Left lung (tissue), 10 donors: ENCODE measurements around the gene GYG1. TPM values are rescaled to one million over a fixed set of nuclear protein-coding genes. Genes with fewer than 3 reads are reported as not detected.

Experiments used
- ATAC-seq: fragments of 200-7000 bp; cut with Tn5 transposase; one replicate; pipeline ENCODE4 v1.9.1; 2020; ENCODE audit warnings: moderate library complexity
- DNase-seq, 4 donors: peaks; one replicate each; pipeline ENCODE4 v3.0.0-alpha.2; 2013 to 2020
- H3K27ac ChIP-seq, 2 donors: fragments of 200-600 bp; sonication (generic) in 1 of 2; one replicate each; pipeline versions ENCODE4 v1.5.0 to v1.8.0; 2020 to 2021
- H3K27me3 ChIP-seq, 2 donors: fragments of 200-600 bp; sonication (generic) in 1 of 2; one replicate each; pipeline versions ENCODE4 v1.5.0 to v1.8.0; 2020 to 2021
- H3K36me3 ChIP-seq, 2 donors: fragments of 200-600 bp; sonication (generic) in 1 of 2; one replicate each; pipeline versions ENCODE4 v1.5.0 to v1.8.0; 2020 to 2021
- H3K4me1 ChIP-seq, 2 donors: fragments of 200-600 bp; one replicate each; pipeline ENCODE4 v1.8.0; 2021
- H3K4me3 ChIP-seq, 2 donors: fragments of 200-600 bp; sonication (generic) in 1 of 2; one replicate each; pipeline versions ENCODE4 v1.5.0 to v1.8.0; 2020 to 2021; ENCODE audit warnings: mild to moderate bottlenecking in 1 of 2
- H3K9me3 ChIP-seq, 2 donors: fragments of 200-600 bp; sonication (generic) in 1 of 2; one replicate each; pipeline versions ENCODE4 v1.5.0 to v1.8.0; 2020 to 2021
- intact Hi-C, 2 donors: fragments of 100-400 bp; cut with DNase I; formaldehyde crosslinking; loops; one replicate each; pipeline versions ENCODE4 v1.11.2 to v1.14.2; 2022
- polyA plus RNA-seq, 6 donors: library from polyadenylated mRNA; unstranded; fragments of 120-200 nt; gene quantifications; one replicate each; pipeline ENCODE4 v1.2.1, GENCODE V29; 2013; ENCODE audit not compliant: insufficient read length in 6 of 6
- total RNA-seq, 2 donors: library from RNA; stranded (reverse); fragmentation: NEBNext Ultra II Directional; extraction: Animal tissue kit (Norgen Biotek cat#: 25700); gene quantifications; one replicate each; pipeline ENCODE4 v1.2.1, GENCODE V29; 2021
- TF ChIP-seq, protein P1 (sequence below), 2 donors: fragments of 200-600 bp; sonication (generic) in 1 of 2; IDR thresholded peaks; one replicate each; pipeline versions ENCODE4 v1.5.0 to v1.8.0; 2021; ENCODE audit warnings: antibody characterized with exemption in 2 of 2
- donor health status: DM: no; HTN: yes; CAD: no.
- donor health status: DM: no; HTN: no; CAD: no.

GYG1 gene
- total and polyA plus RNA-seq, 8 donors = 43.9 to 202 (median 163) TPM

DNA sequence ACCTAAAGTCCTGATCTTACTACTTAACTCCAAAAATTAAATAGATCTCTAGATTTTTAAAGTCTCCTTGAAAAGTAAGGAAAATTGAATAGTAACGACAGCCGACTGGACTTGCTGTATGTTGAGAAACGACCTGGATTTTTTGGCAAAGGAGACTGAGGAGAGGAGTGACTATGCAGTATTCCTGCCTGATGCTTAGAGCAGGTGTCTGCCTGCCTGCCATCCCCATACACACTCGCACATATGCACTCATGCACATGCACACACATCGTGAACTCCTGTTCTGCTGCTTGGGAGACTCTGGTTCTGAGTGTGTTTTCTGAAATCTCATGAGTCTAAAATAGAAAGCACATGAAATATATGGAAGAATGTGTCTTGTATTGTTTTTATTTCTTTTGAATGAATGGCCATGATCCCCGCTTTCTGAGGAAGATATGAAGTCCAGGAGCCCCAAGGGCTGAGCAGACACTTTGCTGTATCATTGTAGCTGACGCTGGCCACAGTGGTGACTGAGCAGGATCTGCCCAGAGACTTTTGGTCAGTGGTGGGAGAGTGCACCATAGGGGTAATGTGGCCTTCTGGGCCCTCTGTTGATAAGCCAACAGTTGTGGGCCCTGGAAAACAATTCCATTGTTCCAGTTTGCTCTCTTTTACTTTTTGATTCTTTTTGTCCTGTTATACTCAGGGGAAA lies 16.4 kb downstream of the GYG1 start:
- Histone ChIP-seq H3K4me1 (peaks cover 0 to 10% of the 10 kb centered on the region in 2 donors), H3K36me3 (peaks cover 0 to 90% of the 10 kb centered on the region in 2 donors), H3K27ac (no peak overlapping the region), H3K9me3 (no peaks in the 10 kb centered on the region), H3K27me3 (no peaks in the 10 kb centered on the region), H3K4me3 (no peak overlapping the region)
- TF ChIP-seq, protein P1, sequence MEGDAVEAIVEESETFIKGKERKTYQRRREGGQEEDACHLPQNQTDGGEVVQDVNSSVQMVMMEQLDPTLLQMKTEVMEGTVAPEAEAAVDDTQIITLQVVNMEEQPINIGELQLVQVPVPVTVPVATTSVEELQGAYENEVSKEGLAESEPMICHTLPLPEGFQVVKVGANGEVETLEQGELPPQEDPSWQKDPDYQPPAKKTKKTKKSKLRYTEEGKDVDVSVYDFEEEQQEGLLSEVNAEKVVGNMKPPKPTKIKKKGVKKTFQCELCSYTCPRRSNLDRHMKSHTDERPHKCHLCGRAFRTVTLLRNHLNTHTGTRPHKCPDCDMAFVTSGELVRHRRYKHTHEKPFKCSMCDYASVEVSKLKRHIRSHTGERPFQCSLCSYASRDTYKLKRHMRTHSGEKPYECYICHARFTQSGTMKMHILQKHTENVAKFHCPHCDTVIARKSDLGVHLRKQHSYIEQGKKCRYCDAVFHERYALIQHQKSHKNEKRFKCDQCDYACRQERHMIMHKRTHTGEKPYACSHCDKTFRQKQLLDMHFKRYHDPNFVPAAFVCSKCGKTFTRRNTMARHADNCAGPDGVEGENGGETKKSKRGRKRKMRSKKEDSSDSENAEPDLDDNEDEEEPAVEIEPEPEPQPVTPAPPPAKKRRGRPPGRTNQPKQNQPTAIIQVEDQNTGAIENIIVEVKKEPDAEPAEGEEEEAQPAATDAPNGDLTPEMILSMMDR (IDR thresholded peaks at IDR 0.05) = no peak
- ATAC-seq = no peak
- intact Hi-C loops = no loop called here
- no peak for DNase-seq

DNA sequence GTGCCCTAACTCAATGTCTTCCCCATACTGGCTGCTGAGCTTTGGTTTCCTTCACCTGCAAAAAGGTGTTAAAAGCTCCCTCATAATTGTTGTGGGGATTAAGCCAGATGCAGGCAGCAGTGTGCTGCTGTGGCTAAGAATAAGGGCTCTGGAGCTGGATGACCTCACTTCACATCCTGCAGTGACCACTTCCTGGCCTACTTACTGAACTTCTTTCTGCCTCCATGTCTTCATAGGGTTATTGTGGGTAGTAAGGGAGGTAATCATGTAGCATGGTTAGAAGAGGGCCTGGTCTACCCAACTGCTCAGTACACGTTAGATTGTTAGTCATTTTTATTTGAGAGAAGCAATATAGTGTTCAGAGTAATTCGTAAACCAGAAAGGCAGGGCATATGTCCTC lies 18.4 kb downstream of the GYG1 start:
- ATAC-seq (no peak), DNase-seq (no peak)
- Histone ChIP-seq H3K9me3 (no peaks in the 10 kb centered on the region), H3K4me3 (no peak overlapping the region), H3K27me3 (no peaks in the 10 kb centered on the region), H3K36me3 (peaks cover 0 to 90% of the 10 kb centered on the region in 2 donors), H3K4me1 (peaks cover 0 to 6% of the 10 kb centered on the region in 2 donors), H3K27ac (peak overlapping the region; percentile 3 to 39)
- TF ChIP-seq, protein P1 (IDR thresholded peaks at IDR 0.05) = no peak
- intact Hi-C loops = no loop called here

GRCh38 chr3:149010504-149010951 lies 19.2 kb downstream of the GYG1 start:
- Histone ChIP-seq H3K27ac (peak overlapping the region; percentile 3 to 39), H3K27me3 (no peaks in the 10 kb centered on the region), H3K36me3 (peaks cover 0 to 94% of the 10 kb centered on the region in 2 donors), H3K4me1 (peaks cover 0 to 10% of the 10 kb centered on the region in 2 donors), H3K9me3 (no peaks in the 10 kb centered on the region), H3K4me3 (no peak overlapping the region)
- no peak for ATAC-seq
- TF ChIP-seq, protein P1 (IDR thresholded peaks at IDR 0.05) = no peak
- DNase-seq = no peak
- intact Hi-C loops = no loop called here

DNA sequence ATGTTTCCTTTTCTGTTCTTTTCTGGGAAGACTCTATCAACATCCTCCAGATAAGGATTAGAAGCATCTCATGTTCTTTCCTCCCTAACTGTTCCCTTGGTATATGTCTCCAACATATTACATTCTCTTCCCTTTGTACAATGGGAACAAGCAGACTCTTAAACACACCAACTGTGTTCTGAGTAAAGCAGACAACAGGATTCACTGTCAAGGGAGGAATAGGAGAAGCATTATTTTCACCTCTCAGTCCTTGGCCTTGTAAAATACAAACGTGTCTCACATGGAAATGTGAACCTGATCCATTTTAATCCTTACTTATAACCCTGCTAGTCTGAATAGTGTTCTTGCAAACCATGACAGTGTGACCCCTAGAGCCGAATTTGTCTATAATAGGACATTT lies 19.6 kb downstream of the GYG1 start:
- H3K9me3 ChIP-seq = no peaks in the 10 kb centered on the region
- DNase-seq (no peak), ATAC-seq (no peak)
- H3K4me3 ChIP-seq = no peak overlapping the region
- H3K36me3 ChIP-seq = peaks cover 0 to 94% of the 10 kb centered on the region in 2 donors
- intact Hi-C loops = no loop called here
- TF ChIP-seq, protein P1 (IDR thresholded peaks at IDR 0.05) = no peak
- H3K27ac ChIP-seq = no peak overlapping the region
- H3K27me3 ChIP-seq = no peaks in the 10 kb centered on the region
- peaks cover 0 to 15% of the 10 kb centered on the region in 2 donors for H3K4me1 ChIP-seq

DNA sequence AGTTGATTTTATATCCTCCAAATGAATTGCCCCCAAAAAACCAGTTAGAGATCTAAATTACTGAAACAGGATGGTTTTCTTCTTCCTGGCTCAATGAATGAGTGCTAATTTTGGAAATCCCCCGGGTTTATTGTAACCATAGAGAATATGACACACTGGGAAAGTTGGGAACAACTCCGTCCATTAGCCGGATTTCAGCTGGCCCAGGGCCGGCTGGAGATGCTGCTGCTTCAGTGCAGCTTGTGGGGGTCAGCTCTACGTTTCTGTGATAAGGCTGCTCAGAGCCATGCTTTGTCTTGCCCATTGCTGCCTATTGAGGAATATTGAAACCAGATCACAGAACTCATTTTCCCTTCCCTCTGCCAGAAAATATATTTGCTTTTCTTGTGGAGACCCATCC lies 20.3 kb downstream of the GYG1 start:
- H3K27me3 ChIP-seq = no peaks in the 10 kb centered on the region
- intact Hi-C loops = no loop called here
- H3K36me3 ChIP-seq = peaks cover 0 to 94% of the 10 kb centered on the region in 2 donors
- H3K27ac ChIP-seq = peak overlapping the region in 1 of 2 donors; percentile 1
- no peak overlapping the region for H3K4me3 ChIP-seq
- DNase-seq = no peak
- peaks cover 0 to 22% of the 10 kb centered on the region in 2 donors for H3K4me1 ChIP-seq
- H3K9me3 ChIP-seq = no peaks in the 10 kb centered on the region
- TF ChIP-seq, protein P1 (IDR thresholded peaks at IDR 0.05) = no peak
- ATAC-seq = no peak
